ENCODE measurements around the gene LRP2.

DNA sequence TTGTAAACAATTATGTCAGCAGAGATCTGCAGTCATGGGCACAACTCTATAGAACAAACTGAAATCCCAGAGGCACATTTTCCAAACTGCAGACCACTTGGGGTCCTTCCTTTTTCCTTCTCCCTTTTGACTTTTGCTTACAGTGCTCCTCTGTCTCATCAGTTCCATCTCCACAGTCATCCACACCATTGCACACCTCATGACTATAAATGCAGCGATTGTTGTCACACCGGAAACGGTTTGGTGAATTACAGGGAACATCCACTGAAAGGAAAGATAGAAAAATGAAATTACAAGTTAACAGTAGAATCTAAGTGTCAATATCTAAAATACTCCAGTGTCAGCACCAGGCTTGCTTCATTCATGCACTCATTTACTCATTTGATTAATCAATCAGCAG lies 196.5 kb downstream of the LRP2 start:
- TF ChIP-seq ZNF274 (IDR thresholded peaks at IDR 0.05; ENCODE audit: insufficient read depth, insufficient read length): no peak
- TF ChIP-seq, protein P1, sequence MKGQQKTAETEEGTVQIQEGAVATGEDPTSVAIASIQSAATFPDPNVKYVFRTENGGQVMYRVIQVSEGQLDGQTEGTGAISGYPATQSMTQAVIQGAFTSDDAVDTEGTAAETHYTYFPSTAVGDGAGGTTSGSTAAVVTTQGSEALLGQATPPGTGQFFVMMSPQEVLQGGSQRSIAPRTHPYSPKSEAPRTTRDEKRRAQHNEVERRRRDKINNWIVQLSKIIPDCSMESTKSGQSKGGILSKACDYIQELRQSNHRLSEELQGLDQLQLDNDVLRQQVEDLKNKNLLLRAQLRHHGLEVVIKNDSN (IDR thresholded peaks at IDR 0.05; ENCODE audit: borderline replicate concordance, extremely low read length, insufficient read depth, low read depth, low read length): no peak
- no peak for TF ChIP-seq ZNF217 (IDR thresholded peaks at IDR 0.05)
- TF ChIP-seq, protein P2, sequence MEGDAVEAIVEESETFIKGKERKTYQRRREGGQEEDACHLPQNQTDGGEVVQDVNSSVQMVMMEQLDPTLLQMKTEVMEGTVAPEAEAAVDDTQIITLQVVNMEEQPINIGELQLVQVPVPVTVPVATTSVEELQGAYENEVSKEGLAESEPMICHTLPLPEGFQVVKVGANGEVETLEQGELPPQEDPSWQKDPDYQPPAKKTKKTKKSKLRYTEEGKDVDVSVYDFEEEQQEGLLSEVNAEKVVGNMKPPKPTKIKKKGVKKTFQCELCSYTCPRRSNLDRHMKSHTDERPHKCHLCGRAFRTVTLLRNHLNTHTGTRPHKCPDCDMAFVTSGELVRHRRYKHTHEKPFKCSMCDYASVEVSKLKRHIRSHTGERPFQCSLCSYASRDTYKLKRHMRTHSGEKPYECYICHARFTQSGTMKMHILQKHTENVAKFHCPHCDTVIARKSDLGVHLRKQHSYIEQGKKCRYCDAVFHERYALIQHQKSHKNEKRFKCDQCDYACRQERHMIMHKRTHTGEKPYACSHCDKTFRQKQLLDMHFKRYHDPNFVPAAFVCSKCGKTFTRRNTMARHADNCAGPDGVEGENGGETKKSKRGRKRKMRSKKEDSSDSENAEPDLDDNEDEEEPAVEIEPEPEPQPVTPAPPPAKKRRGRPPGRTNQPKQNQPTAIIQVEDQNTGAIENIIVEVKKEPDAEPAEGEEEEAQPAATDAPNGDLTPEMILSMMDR (IDR thresholded peaks at IDR 0.05 in 2 of 3, conservative IDR thresholded peaks at IDR 0.05 in 1 of 3; ENCODE audit: control insufficient read depth in 2 of 3, extremely low read depth in 1 of 3, insufficient read depth in 1 of 3, low read depth in 3 of 3, low read length in 3 of 3): no peak
- no peak for TF ChIP-seq YY1 (IDR thresholded peaks at IDR 0.05; ENCODE audit: low read depth, low read length)

All from GM12878 (cell line).